GM12874 (cell line): ENCODE results near the gene BSDC1.

Experiments used
- TF ChIP-seq, protein P1 (sequence below): IDR thresholded peaks from 2 replicates; pipeline ENCODE4 v1.5.1; 2011; ENCODE audit warnings: low read depth, mild to moderate bottlenecking, control low read depth, low read length, moderate library complexity; ENCODE audit not compliant: insufficient read depth

The BSDC1 gene, protein sequence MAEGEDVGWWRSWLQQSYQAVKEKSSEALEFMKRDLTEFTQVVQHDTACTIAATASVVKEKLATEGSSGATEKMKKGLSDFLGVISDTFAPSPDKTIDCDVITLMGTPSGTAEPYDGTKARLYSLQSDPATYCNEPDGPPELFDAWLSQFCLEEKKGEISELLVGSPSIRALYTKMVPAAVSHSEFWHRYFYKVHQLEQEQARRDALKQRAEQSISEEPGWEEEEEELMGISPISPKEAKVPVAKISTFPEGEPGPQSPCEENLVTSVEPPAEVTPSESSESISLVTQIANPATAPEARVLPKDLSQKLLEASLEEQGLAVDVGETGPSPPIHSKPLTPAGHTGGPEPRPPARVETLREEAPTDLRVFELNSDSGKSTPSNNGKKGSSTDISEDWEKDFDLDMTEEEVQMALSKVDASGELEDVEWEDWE

DNA sequence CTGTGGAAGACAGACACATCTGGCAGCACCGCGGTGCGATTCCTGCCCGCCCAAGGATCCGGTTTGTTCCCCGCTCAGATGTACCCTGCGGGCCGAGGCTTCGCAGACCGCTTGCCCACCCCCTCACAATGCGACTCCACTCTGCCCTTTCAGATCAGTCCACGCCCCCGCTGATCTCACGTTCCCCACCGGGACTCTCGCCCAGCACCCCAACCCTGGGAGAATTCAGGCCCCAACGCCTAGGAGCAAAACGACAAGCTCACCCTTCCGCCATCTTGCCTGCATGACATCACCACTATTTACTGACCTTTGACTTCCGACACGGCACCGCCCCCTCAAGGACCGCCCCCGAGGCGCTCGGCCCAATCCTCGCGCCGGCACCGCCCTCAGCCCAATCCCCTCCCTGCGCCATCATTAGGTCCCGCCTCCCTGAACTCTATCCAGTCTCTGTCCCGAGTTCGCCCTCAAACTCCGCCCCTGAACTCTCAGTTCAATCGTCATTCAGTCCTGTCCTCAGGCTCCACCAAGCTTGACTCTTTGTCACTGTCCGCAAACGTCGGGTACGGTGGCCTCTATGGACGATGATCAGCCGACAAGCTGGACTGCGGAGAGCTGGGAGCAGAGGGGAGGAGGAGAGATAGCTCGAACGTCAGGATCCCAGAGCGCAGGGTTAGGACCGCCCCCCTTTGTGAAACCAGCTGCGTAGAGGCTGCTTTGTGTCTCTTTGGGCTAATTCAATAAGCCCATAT lies at the start of gene BSDC1:
TSS of gene BSDC1 (minus strand) at position 301 of the 749 bp plus-strand sequence. CDS start at position 274, 27 bp downstream.
- TF ChIP-seq, protein P1, sequence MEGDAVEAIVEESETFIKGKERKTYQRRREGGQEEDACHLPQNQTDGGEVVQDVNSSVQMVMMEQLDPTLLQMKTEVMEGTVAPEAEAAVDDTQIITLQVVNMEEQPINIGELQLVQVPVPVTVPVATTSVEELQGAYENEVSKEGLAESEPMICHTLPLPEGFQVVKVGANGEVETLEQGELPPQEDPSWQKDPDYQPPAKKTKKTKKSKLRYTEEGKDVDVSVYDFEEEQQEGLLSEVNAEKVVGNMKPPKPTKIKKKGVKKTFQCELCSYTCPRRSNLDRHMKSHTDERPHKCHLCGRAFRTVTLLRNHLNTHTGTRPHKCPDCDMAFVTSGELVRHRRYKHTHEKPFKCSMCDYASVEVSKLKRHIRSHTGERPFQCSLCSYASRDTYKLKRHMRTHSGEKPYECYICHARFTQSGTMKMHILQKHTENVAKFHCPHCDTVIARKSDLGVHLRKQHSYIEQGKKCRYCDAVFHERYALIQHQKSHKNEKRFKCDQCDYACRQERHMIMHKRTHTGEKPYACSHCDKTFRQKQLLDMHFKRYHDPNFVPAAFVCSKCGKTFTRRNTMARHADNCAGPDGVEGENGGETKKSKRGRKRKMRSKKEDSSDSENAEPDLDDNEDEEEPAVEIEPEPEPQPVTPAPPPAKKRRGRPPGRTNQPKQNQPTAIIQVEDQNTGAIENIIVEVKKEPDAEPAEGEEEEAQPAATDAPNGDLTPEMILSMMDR: no peak

DNA sequence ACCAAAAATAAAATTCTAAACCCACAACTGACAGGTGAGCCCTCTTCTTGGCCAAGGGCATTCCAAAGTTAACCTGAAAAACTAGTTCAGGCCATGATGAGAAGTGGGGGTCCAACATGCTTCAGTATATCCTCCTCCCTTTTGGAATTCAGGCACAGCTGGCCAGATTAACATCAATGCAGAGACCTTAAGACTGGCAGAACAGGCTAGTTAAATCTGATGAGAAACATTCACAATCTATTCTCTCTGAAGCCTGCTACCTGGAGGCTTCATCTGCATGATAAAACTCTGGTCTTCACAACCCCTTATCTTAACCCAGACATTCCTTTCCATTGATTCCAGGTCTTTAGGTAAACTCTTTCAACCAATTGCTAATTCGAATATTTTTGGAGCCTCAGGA lies 43.9 kb upstream of the BSDC1 start:
- TF ChIP-seq, protein P1: no peak

DNA sequence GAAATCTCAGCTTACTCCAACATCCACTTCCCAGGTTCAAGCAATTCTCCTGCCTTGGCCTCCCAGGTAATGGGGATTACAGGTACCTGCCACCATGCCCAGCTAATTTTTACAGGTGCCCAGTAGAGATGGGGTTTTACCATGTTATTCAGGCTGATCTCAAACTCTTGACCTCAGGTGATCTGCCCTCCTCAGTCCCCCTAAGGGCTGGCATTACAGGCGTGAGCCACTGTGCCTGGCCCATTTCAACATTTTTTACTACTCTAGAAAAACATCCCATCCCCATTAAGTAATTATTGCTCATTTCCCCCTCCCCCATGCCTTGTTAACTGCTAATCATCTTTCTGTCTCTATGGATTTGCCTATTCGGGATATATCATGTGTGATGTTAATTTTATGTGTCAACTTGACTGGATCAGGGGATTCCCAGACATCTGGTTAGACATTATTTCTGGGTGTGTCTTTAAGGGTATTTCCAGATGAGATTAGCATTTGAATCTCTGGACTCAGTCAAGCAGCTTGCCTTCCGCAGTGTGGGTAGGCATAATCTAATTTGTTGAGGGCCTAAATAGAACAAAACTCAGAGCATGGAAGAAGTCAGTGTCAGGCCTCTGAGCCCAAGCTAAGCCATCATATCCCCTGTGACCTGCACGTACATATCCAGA lies 37.6 kb upstream of the BSDC1 start:
- TF ChIP-seq, protein P1: no peak

DNA sequence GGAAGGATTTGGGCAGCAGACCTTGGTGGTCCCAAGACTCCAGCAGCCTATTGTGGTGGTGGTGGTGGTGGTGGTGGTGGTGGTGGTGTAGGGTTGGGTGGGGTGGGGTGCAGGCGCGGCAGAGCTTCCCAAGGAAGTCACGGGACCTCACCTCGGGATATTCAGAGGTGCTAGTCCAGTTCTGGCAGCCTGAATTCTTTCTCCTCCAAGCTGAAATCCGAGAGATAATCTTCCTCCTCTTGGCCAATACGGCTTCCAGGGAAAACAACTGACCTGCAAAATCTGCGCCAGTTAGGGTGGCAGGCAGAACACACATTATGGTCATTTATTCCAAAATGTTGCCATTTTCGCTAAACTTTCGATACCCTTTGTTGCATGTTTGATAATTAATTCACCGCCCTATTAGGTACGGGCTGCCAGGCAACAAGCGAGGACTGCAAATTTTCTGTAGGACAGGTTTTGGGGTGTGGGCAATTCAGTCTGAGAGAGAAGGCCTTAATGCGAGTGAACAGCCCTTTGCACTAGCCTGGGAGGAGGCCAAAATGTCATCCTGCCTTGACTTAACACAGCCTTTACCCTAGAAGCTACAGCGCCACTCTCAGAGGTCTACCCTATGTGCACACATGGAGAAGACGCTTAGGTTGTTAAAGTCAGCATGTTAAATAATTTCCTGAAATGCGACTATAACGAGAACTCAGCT lies 33.2 kb upstream of the BSDC1 start:
- TF ChIP-seq, protein P1: no peak

DNA sequence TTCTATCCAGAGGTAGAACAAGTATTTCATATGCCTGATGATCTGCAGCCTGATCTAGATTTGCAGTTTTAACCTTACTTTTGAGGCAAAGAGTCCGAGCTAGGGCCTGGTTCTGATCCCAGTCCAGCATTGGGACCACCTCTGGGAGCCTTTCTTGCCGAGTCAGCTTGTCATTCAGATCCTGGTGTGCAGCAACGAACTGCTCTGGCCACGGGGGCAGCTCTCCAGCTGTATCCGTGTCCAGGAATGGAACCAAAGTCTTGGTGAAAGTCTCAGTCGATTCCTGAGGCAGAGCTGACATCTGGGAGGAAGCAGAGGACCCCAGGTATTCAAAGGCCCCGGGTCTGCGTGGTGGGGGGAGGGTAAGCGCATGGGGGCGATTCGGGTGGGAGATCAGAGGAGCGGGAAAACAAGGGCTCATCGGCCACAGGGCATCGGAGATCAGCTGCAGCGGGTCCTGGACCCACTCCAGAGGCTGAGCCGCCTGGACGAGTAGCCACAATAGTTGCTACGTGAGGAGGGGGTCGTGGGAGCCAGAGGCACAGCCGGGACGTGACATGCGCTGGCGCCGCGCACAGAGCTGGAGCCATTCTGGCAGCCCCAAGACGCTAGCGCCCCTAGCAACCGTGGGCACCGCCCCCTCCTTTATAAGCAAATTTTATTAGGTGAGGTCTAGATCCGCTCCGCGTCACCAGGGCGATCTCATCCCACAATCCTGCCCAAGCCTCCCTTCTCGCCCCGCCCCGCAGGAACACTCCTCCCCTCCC lies 32.4 kb upstream of the BSDC1 start:
- TF ChIP-seq, protein P1: no peak

DNA sequence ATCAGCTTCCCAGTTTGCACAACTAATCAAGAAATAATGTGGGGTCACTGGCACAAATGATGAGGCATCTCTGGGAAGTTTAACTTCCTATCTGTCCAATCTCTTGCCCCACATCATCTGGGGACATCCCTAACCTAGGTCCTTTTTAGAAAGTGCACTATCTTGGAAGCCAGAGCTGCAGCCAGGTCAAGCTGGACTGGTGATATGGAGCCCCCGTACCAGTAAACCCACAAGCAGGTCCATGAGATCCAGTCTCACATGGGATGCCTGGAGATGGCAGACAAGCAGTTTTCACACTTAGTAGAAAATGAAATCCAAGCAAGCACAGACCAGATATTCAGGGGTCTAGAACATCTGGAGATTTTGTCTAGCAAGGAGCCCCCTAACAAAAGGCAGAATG lies 27.5 kb upstream of the BSDC1 start:
- TF ChIP-seq, protein P1: no peak
